Measurements from ENCODE around the gene SCN1A.
"Not testable (repeated sequence)": the region's sequence is repeated elsewhere in the genome, so short reads cannot be mapped to it uniquely, and the experiment has no call there.

GRCh38 chr2:165972161-165972560, 155.7 kb downstream of the SCN1A start:
- TF ChIP-seq, protein P1, sequence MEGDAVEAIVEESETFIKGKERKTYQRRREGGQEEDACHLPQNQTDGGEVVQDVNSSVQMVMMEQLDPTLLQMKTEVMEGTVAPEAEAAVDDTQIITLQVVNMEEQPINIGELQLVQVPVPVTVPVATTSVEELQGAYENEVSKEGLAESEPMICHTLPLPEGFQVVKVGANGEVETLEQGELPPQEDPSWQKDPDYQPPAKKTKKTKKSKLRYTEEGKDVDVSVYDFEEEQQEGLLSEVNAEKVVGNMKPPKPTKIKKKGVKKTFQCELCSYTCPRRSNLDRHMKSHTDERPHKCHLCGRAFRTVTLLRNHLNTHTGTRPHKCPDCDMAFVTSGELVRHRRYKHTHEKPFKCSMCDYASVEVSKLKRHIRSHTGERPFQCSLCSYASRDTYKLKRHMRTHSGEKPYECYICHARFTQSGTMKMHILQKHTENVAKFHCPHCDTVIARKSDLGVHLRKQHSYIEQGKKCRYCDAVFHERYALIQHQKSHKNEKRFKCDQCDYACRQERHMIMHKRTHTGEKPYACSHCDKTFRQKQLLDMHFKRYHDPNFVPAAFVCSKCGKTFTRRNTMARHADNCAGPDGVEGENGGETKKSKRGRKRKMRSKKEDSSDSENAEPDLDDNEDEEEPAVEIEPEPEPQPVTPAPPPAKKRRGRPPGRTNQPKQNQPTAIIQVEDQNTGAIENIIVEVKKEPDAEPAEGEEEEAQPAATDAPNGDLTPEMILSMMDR (CRISPR knock-in tag; IDR thresholded peaks at IDR 0.05) = not testable (repeated sequence)
- TF ChIP-seq PCBP2 (optimal IDR thresholded peaks at IDR 0.05; ENCODE audit: low read depth, low read length, poor library complexity, severe bottlenecking); BCLAF1 (IDR thresholded peaks at IDR 0.05): not testable (repeated sequence)
